Measurements from ENCODE around the gene TBCK.

GRCh38 chr4:106301393-106302061, 14.5 kb downstream of the TBCK start:
- TF ChIP-seq POLR2A (IDR thresholded peaks at IDR 0.05), result no peak
- TF ChIP-seq, protein P1, sequence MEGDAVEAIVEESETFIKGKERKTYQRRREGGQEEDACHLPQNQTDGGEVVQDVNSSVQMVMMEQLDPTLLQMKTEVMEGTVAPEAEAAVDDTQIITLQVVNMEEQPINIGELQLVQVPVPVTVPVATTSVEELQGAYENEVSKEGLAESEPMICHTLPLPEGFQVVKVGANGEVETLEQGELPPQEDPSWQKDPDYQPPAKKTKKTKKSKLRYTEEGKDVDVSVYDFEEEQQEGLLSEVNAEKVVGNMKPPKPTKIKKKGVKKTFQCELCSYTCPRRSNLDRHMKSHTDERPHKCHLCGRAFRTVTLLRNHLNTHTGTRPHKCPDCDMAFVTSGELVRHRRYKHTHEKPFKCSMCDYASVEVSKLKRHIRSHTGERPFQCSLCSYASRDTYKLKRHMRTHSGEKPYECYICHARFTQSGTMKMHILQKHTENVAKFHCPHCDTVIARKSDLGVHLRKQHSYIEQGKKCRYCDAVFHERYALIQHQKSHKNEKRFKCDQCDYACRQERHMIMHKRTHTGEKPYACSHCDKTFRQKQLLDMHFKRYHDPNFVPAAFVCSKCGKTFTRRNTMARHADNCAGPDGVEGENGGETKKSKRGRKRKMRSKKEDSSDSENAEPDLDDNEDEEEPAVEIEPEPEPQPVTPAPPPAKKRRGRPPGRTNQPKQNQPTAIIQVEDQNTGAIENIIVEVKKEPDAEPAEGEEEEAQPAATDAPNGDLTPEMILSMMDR (IDR thresholded peaks at IDR 0.05), result no peak
